CD4-positive, alpha-beta T cell treated with Interleukin-21 for 1 hour (primary cell): ENCODE results near the gene MGAT4C.
"Not testable (repeated sequence)": the region's sequence is repeated elsewhere in the genome, so short reads cannot be mapped to it uniquely, and the experiment has no call there.

Experiments used
- DNase-seq: peaks from one replicate; pipeline ENCODE4 v3.0.0-alpha.2; 2020

Gene MGAT4C

DNA sequence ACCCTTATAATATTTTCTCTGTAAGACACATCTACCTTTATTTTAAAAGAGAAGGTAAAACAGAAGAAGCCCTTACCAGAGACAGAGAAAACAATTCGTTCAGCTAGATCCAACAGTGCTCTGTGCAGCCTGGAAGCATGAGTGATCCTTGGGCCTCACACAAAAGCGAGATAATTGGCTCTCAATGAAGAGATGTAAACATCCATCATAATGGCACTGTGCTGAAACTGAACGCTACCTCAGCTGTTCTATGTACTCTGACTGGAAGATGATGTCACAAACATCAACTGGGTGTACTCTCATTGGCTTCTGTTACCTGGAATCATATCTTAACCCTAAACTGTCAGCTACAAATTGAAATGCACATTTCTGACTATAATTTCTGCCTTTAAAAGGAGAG is at the start of gene MGAT4C:
Gene MGAT4C, minus strand, starts transcription at position 229 of the 400 bp plus-strand sequence.
- no peak for DNase-seq

DNA sequence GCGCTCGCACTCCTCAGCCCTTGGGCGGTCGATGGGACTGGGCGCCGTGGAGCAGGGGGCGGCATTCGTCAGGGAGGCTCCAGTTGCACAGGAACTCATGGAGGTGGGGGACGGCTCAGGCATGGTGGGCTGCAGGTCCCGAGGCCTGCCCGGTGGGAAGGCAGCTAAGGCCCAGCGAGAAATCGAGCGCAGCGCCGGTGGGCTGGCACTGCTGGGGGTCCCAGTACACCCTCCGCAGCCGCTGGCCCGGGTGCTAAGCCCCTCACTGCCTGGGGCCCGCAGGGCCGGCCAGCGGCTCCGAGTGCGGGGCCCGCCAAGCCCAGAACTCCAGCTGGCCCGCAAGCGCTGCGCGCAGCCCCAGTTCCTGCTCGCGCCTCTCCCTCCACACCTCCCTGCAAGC is 40.2 kb upstream of the MGAT4C start:
- DNase-seq = not testable (repeated sequence)

DNA sequence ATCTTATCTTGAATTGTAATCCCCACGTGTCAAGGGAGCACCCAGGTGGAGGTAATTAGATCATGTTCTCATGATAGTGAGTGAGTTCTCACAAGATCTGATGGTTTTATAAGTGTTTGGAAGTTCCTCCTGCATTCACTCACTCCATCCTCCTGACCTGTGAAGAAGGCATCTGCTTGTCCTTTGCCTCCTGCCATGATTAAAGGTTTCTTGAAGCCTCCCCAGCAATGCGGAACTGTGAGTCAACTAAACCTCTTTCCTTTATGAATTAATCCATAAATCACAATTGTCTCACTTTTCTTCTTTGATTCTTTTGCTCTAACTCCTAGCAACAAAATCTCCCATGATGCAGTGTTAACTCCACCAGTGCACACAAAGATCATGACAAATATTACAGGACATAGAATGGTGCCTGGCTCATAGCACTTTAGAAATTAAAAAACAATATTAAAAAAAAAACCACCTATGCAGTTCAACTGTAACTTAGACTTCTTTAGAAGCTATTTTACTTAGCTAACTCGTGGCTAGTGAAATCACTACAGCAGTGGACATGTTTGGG is 37.6 kb upstream of the MGAT4C start:
- no peak for DNase-seq

DNA sequence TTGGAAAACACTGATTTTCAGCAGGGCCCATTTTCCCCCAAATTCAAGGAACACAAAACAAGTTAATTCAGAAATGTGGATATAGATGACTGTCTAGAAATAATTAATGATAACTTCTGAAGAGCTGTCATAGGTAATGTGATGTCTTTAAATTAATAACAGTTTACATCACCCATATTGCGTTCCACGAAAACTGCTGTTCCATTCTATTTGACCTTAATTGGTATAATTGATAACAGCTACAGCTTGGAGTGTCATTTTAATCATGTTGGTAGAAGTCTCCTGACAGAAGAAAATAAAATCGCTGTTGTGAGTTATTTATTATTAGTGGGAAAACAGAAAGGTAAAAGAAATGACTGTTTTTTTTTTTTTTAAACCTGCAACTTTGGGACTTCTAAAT is 36.3 kb upstream of the MGAT4C start:
- DNase-seq = no peak

DNA sequence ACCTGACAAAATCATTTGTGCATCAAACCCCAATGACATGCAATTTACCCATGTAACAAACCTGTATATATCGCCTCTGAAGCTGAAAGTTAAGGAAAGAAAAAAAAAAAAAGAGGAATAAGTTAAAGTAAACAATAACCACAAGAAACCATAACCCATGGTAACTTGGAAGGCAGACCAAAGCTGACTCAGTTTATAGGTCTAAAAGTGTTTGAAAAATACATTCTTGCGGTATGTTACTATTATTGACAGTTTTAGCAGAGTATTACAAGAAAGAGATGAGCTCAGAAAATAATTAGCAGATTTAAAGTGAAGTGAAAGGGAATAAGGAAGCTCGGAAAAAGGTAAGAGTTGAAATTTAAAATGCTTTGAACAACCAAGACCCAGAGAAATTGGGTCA is 34.4 kb upstream of the MGAT4C start:
- DNase-seq = no peak

DNA sequence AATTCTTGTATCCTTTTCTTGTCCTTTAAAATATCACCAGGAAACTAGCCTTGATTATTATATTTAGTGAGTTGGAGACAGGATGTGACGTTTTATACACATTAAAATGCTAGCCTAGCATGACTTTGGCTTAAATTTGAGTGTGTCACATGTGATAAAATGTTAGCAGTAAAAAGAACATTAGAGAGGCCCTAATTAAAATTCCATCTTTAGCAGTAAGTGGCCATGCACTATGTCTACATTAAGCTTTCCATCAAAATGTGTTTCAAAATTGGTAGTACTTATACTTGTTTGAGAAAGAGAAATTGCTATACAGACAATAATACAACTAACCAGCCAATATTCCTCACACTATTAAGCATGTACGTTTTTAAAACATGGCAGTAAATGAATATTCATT is 29.9 kb upstream of the MGAT4C start:
- DNase-seq = no peak

DNA sequence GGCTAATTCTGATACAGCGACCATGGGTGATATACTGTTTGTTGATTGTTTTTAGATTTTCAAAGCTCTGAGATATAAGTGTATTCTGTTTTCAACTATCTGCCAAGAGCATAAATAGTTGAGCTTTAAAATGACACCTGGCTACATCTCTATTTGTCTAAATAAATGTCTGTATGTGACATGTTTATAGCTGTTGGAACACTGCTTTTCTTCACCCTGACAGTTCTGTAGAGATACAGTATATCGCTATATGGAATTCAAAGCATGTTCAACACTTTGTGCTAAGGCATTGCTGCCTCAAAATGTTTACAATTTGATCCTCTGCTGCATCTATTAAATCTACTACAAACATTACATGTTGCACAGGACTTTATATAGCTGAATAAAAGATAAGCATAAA is 27.4 kb upstream of the MGAT4C start:
- DNase-seq = no peak

DNA sequence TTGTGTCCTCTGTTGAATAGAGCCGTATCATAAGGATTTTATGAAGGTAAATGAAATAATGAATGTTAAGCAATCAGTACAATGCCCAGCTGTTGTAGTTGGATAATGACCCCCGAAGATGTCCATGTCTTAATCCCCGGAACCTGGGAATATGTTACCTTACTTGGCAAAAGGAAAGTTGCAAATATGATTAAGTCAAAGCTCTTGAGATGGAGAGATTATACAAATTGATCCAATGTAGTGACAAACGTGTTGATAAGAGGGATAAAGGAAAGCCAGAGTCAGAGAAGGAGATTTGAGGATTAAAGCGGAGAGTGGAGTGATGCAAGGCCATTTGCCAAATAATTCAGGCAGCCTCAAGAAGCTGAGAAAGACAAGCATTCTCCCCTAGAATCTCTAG is 19.2 kb upstream of the MGAT4C start:
- DNase-seq = no peak

DNA sequence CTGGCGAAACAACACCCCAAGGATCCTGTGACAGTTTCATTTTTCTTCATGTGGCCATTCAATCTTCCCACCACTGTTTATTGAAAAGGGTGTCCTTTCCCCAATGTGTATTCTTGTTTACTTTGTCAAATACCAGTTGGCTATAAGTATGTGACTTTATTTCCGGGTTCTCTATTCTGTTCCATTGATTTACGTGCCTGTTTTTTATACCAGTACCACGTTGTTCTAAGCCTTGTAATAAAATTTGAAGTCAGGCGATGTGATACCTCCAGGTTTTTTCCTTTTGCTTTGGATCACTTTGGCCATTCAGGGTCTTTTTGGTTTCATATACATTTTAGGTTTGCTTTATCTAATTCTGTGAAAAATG is 9.1 kb upstream of the MGAT4C start:
- no peak for DNase-seq

DNA sequence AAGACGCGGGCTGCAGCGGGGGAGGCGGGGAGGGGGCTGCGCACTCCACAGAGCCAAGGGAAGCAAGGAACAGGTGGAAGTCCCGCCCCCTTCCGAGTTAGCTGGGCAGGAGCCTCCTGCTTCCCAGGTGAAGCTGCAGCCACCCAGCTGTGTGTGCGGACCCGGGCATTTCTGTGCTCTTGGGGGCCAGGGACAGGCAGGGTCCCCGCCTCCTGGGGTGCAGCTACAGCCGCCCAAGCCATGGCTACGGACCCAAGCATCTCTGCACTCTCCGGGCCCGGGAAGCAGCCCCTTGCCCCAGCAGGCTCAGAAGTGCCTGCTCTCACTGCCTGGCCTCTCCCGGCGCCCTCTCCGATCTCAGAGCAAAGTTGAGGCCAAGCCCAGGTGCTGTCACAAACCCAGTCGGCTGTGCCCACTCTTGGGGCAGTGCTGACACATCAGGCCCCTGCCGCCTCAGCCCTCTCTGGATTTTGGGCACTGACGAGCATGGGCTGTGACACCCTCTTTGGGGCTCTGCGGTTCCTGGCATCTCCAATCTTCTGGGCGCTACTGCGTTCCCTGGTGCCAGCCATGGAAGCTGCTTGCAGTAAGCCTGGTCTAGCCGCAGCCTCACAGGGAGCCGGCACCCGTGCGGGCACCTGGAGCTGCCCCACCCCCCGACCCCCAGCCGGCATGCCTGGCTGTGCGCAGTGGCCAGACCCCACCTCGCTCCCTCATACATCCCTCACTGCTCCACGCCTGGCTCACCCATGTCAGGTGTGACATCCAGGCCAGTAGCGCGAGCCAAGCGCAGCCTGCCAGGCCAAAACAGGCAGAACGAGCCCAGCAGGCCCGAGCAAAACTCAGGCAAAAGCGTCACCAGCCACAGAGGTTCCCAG is 8.5 kb upstream of the MGAT4C start:
- no peak for DNase-seq

DNA sequence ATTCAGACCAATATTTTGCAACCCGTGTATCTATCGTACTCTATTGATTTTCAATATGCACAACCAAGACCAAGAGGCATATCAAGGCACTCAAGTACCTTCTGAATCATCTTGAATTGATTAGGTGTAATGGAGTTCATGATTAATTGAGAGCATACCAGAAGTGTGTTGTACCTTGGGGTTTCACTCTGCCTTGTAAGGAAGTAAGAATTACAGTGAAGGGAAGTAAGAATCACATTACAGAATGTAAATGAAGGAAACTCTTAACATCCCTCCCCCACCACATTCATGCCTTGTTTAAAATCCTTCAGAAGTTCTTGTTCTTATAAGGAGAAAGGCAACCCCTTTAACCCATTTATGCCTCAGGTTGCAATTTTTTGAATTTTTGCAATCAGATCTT is 5.4 kb upstream of the MGAT4C start:
- no peak for DNase-seq

DNA sequence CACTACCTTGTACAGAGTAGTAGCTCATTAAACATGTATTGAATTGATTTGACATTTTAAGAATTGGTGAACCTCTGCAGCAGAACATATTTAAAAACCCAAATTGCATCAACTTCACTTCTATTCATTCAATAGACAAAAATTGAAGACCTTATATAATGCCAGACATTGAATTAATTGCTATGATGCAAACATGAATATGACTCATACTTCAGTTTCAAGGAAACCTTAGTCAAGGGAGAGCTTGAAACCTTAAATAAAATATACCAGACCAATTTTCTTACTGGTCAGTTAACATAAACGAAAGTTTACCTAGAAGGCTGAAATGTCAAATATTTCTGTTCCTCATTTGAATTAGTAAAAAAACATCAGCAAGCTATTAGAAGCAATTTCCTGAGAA is 5.0 kb upstream of the MGAT4C start:
- DNase-seq = no peak

DNA sequence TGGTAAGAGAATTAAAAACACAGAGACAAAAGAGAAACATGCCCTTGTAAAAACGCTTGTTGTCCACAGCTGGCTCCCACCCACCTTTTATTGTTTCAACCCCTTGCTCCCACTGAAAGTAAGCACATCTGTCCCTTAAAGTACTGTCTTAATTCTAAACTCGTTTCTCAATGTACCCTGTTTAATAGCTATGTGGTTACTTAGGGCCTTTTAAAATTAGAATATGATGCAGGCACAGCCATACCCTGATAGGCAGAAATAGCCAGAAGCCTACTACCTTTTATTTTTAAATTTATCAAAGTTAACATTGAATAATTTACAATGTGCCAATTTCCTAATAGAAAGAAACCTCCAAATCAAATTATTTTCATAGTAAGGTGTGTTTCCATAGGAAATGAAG is 4.0 kb upstream of the MGAT4C start:
- DNase-seq = no peak

DNA sequence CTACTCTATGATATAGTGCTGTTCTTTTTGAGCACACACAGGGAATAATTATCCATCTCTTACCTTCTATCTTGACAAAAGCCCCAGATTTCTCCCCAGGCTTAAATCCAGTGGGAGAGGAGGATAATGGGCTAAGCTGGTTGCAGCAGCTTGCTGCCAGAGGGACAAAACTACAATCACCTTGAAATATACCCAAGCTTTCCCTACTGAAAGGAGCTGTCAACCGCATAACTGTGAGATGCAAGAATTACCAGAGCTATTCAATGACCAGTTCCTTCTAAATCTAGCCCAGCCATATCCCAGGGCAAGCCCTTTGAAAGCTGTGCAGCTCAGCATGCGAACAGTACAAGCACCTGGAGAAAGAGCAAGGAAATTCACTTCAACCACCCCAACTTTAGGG is 943 bp upstream of the MGAT4C start:
- no peak for DNase-seq

DNA sequence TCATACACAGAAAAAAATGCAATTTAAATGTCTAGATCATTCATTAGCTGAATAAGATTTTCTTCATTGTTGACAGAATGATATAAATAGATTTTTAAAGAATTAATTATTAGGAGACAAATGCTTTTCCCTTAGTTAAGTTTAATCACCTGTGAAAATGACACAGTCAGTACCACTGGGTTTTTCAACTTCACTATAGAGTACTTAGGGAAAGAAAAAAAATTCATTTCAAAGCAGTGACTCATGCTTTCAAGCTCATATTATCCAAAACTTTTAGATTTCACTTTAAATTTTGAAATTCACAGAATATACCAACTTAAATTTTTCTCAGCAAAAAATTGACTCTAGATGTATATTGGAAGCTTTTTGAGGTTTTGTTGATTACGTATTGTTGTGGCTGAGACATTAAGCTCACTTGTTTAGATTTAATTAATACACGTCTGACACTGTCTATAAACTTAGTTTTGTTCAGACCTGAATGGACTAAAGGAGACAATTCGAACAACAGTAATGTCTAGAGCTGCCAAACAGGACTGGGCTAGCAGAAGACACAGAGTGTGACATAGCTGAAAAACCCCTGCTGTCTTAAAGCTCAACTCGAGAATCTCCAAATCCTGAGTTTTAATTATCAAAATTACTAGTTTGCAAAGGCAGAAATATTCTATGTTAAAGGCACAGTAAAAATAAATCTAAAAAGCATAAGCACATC is 1.6 kb downstream of the MGAT4C start:
- no peak for DNase-seq

DNA sequence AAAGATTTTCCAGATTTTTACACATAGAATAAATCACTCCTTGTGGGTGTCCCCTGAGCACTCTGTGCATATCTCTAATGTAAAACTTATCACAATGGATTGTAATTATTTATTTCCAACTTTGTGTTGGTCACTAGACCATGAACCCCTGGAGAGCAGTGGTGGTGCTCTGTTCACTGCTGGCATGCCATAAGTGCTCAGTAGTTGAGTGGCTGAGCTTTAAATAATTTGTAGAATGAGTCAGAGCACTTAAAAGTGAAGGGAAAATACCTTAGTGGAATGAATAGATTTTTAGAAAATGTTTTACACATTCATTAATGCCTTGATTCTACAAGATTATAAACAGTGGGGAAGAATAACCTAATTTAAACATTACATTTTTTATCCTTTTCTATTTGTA is 6.3 kb downstream of the MGAT4C start:
- DNase-seq = no peak

DNA sequence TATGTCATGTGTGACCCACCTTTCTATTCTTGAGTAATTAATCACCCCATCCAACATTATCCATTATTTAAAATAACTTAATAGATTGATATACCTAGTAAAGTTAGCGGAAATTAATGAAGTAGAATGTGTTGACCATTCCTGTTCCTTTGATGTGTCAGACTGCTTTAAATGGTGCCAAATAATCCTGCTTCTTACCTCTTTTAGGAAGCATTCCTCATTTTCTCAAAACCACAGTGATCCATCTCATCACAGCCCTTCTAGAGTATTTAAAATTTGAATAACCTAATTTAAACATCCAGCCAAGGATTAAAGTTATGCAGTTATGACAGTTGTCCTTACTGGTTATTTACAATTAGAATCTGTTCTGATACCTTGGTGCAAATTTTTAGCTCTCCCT is 6.9 kb downstream of the MGAT4C start:
- DNase-seq = no peak

DNA sequence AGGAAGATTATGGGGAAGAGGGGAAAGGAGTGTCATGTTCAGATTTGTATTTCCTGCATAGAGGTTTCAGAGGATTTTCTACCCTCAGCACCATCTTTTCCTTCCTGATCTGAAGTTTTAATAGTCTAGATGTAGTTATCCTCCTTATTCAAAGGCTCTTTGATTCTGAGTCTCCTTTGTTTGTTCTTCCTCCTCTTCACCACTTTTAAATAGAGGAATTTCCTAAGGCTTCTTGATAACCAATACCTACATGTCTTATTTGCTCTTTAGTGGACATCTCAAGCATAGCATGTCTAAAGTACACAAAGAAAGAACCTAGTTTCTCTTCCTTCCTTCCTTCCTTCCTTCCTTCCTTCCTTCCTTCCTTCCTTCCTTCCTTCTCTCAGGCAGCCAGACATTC is 8.3 kb downstream of the MGAT4C start:
- DNase-seq = no peak

DNA sequence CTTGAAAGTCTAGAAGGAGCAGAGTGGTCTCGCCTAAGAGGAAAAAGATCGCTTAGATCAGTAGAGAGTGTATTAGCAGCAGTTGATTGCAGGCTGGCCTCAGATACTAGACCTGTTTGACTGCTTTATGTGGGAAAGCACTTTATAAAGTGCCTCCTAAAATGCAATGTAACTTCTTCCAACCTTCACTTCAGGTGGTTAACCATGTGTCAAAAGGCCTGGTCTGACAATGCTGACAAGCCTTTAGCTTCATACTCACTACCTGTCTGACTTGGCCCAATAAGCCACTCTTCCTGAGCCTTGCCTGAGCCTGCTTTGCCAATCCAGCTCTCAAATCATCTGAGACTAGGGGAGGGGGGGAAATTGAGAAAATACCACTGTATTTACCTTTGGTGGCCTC is 14.6 kb downstream of the MGAT4C start:
- no peak for DNase-seq

DNA sequence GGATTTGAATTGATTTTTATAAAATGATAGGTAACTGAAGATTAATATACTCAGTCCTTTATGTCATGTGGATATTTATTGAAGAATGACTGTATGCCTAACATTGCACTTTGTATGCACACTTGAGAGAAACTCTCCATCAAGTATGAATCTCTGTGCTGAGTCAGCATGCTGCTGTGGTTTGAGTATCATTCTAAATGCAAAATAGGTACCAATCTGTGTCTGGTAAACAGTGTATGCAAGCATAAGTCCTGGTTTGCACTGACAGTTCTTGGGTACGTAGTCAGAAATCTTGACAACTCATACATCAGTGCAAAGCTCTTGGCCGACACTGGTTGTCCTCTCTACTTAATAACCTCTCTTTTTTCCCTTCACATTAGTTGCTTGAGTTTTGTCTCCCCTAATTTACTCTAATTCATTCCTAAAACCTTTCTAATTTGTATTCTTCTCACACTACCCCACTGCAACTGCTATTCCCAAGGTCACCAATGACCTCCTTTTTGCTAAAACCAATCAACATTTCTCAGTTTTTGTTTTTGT is 21.8 kb downstream of the MGAT4C start:
- DNase-seq = no peak

DNA sequence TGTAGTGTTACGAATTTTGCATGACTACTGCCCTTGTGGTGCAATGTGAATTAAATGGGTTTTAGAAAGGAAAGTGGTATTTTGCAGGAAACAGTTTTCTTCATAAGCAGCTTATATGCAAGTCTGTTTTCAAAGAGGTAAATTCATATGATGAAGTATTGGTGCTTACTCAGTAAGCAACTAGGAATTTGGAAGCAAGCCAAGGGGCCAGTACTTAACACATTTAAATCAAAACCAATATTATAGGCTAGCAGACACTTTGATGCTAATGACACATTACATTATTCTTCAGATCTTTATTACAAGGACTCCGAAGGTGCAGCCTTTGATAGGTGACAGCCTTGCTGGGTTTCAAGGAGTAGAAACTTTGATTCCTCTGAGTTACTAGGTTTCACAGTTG is 23.1 kb downstream of the MGAT4C start:
- no peak for DNase-seq

DNA sequence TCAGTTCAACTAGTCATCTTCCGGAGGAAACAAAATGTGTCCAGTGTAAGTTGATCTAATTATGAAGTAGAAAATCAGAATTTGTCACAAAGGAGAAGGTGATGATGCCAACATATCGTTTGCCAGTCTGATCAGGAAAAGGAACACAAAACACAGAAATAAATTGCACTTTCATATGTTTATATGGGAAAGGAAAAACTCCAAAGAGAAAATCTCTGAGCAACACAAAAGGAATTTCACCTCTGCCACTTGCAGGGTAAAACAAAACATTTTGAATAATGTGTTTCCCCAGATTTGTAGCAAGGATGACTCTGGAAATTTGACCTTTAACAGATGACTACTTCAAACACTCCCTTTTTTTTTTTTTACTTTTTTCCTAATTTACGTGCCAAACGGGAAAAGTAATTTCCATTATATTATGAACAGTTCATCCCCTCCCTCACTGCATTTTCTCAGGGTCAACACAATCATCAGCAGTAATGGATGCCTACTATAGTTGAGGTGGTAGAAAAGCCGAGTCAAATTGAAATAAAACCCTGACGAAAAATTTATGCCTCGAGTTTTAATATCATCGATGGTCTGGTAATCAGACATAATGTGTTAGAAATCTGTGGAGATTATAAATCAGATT is 25.6 kb downstream of the MGAT4C start:
- no peak for DNase-seq

DNA sequence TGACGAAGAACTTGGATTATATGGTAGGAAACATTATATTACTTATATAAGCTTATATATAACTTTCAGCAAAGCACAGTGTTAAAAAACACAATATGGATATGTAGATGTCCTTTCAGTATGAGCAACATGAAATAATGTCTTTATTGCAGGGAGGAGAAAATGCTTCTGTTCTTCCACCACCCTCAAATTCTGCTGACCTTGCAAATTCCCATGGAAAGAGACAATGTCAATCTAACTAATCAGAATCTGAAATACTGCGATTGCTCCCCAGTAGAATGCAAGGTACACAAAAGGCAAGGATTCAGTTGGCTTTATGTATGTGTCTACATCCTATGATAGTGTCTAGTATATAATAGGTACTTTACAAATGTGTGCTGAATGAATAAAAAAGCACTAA is 26.4 kb downstream of the MGAT4C start:
- no peak for DNase-seq

DNA sequence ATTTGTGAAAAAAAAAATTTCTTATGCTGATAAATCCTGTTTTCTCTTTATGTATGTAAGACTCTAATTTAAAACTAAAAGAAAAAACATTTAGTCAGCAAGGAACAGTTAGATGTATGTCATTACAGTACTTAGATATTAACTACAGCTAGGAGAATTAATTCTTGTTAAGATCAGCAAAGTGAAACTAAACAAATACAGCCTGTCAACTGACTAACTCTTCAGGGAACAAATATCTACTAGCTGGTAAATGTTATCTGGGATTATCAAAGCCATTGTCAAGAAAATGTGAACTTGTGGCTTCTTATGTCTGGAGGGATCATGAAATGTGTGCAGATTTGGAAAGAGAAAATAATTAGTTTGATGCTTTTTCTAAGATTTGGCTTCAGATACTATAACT is 27.5 kb downstream of the MGAT4C start:
- DNase-seq = no peak
